T-helper 22 cell (primary cell): ENCODE measurements around the gene CCDC144A.
"Not testable (repeated sequence)": the region's sequence is repeated elsewhere in the genome, so short reads cannot be mapped to it uniquely, and the experiment has no call there.

Experiments
- DNase-seq: peaks from one replicate; pipeline ENCODE4 v3.0.0-alpha.2; 2020; ENCODE audit warnings: low read depth

Gene CCDC144A

DNA sequence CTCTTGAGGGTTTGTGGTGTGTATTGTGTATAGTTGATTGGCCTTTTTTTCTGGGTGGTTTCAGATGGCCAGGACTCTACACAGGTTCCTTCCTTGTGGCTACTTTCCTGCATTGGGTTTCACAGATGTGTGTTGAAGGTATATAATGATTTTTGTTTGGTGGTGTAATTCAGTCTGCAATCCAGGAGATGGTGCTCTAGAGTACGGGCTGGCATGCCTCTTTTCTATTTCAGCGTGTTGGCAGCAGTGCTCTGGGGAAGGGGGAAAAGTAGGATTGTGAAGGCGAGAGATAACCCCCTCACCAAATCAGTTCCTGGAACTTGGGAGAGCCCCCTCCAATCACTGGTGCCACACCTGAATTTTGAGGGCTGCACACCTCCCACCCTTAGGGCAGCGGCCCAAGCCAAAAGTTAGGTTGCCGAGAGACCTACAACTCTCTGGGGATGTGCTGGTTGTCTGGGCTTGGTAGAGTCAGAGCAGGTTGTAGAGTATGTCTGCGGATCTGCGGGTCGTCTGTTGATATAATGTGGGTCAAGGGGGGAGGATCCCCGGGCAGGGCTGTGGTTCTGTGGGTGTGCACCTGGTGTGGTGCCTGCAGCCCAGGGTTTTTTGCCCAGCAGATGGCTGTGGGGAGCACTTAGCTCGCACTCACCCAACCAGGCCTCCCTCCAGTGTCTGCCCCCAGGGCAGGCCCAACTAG lies 61.3 kb downstream of the CCDC144A start:
- not testable (repeated sequence) for DNase-seq

DNA sequence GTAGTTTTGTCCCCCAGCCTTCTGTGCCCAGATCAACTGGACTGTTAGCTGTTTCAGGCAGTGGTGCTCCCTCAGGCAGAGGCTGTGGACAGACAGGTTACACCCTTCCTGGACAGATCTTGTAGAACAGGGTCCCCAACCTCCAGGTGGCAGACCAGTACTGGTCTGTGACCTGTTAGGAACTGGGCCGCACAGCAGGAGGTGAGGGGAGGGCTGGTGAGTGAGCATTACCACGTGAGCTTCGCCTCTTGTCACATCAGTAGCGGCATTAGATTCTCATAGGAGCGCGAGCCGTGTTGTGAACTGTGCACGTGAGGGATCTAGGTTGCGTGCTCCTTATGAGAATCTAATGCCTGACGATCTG lies 61.9 kb downstream of the CCDC144A start:
- not testable (repeated sequence) for DNase-seq

DNA sequence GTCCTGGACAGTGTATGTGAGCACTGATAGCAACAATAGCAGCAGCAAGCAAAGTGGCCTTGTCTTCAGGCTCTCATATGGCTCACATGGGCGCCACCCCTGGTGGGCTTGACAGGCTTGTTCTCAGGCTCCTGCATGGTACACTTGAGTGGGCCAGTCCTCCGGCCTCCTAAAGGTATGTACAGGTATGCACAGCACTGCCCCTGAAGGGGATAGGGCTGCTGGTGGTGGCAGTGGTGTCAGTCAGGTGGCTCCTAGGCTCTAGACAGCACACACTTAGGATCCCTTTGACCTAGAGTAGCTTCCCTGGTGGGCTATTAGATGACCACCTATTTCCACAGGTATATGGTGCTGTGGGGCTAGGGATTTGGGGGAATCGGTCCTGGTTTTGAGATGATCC lies 67.5 kb downstream of the CCDC144A start:
- DNase-seq, result not testable (repeated sequence)

DNA sequence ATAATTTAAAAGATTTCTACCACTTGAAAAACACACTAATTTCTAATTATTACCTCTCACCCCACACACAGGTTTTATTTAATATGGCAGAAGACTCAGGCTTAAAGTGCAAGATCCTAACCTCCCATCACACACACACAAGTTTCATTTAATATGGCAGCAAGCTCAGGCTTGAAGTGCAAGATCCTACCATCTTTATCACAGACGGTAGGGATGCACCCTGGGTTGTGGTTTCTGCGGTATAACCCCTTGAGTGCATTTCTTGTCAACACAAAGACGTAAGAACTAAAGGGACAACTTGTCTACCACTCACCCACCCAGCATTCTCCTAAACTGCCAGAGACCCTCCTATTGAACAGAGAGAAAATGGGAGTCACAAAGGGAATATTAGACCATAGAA lies 68.1 kb downstream of the CCDC144A start:
- not testable (repeated sequence) for DNase-seq

DNA sequence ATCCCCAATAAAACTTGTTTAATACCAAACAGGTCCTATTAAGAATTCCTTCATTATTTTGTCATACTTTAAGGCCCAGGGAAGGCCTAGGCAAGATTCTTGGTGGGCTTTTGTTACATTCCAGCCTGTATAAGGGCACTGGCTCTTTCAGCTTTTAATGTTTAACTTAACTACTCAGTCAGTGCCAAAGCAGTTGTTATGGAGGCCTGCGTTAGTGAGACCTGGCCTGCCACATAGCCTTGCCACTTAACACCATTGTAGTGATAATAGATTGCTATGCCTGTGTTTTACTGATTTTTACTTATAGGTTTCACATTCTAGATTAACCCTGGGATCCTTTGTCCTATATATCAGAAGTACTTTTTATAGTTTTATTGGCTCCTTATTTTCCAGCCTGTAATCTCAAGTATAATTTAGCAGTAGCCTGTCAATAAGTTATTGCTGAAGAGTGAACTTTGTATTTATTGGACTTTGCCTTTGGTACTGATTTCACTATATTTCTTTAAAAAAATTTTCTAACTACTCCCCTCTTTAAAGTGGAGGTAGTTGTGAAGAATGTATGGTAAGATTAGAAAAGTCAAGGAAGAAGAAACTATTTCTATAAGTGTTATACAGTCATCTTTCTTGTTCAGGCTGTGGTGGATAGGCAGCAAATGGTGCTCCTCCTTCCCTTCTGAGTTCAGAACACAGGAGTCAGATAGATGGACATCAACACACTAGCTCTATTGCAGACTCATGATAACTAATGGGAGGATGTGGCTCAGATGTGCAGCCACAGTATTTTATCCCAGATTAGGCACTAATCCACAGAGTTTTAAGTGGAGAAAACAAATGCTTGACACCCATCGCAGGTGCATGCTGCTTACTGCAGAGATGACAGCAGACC lies 78.5 kb downstream of the CCDC144A start:
- not testable (repeated sequence) for DNase-seq

DNA sequence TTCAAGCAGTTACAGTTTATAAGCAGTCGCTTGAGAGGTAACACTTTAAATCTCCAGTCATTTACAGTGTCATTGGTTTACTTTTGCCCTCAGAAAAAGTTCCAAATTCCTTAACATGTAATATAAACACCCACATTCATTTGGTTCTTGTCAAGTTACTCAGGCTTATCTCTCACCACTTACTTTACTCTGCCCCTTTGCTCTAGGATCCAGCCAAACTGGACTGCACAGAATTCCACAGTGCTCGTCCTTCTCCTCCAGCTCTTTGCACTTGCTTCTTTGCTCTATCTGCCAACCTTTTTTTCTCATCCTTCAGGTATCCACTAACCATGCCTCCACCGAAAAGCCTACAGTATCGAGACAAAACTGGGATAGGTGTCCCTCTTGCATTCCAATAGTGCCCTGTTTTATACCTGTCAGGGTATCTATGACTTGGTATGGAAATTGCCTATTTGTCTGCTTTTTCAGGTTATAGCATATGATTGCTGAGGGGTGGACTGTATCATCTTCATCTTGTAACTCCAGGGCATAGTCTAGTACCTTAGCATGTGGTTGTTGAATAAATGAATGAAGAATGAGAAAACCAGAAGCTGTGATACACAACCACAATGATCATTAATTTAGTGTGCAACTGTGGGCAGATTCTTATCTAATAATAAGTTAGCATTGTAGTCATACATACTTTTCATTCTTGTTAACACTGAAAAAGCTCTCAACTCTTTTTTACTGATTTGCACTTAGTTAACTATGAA lies 82.5 kb downstream of the CCDC144A start:
- not testable (repeated sequence) for DNase-seq

DNA sequence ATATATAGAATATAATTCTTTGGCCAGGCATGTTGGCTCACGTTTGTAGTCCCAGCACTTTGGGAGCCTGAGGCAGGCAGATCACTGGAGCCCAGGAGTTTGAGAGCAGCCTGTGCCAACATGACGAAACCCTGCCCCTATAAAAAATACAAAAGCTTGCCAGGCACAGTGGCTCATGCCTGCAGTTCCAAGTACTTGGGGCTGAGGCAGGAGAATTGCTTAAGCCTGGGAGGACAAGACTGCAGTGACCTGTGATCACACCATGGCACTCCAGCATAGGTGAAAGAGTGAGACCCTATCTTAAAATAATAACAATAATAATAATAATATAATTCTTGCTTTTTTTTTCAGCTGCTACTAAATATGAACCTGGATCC lies 83.1 kb downstream of the CCDC144A start:
- DNase-seq, result not testable (repeated sequence)

DNA sequence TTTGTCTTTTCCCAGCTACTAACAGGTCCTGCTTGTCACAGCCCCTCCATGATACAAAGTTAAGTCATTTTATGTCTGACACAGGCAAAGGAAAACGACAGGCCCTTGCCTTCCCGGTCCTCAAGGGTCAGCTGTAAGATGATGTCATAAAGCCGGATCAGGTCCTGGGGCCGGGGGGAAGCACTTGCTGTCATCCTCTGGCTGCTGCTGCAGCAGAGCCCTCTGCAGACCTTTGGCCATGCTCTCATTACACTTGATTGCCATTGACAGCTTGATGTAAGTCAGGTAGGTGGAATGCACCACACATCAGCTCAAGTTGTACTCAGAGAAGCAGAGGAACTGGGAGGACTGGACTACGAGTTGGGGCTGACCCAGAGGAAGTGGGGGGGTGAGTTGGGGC lies 97.8 kb downstream of the CCDC144A start:
- DNase-seq, result not testable (repeated sequence)

DNA sequence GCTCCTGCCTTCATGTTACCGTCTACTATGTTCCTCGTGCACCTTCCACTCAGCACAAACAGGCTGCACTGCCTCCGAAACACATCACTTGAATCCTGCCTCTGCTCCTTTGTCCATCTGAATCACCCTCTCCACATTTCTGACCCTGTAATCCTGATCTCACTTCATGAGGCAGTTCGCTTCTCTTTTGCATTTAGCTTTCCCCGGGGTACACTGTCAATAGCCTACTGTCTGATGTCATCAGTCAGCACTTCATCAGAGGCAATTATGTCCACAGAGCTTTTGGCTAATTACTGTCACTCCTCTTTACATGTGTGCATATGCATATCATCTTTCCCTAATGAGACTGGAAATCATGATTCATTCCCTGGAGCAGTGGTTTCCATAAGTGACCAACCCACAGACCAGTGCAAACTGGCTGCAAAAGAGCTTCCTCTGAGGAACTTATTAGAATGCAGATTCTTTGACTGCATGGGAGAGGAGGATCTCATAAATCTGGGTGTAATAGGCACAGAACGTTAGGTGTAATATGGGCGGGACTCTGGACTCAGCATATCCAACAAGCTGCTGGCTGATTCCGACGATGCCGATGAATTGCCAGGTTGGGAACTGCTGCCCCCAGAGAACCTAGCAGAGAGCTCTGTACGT lies 99.0 kb downstream of the CCDC144A start:
- not testable (repeated sequence) for DNase-seq

DNA sequence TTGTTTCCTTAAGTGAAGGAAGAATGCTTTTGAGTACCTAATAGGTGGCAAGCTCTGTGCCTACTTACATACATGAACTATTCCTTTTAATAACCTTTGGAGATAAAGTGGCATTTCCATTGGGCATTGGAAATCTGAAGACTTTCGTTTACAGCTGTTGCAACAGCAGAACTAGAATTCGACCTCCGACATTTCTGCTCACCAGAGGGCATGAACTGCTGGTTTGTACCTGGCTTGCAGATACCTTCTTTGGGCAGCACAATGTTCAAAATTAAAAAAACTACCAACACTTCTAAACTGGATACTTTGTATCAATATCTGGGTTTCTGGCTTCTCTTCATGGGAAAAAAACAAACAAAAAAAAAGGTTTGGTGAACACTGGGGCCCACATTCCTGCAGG lies 99.6 kb downstream of the CCDC144A start:
- not testable (repeated sequence) for DNase-seq

DNA sequence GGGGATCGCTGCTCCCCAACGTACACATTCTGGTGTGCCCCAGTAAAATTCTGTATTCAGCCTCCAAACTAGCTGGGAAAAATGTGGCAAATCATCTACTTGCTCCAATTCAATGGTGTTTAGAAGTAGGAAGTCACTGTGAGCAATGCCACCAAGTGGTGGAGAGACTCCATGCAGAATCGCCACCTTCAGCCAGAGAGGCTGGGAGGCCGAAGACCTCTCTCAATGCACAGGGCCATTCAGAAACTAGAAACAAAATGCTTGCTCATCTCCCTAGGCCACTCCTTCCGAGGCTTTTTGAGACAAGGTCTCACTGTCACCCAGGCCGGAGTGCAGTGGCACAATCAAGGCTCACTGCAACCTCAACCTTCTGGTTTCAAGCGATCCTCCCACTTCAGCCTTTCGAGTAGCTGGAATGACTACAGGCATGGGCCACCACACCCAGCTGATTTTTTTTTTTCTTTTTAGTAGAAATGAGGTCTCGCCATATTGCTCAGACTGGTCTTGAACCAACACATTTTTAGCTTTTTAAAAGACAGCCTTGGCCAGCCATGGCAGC lies 100.4 kb downstream of the CCDC144A start:
- not testable (repeated sequence) for DNase-seq

DNA sequence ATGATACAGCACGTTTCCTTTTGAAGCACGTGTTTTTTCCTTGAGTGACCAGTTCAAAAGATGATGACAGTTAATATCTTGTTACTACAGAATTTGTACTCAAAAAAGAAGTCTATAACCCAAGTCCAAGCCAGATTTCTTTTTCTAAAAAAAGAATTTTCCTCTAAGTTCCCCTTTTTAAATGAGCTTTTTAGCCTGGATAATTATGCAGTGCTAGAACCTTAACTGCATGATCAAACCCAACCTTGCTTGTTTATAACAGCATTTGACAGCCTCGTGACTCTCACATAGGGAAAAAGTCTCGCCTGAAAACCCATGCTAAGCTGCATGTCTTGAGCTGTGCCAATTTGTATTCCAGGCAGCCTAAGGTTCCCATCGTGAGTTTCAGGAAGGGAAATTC lies 104.2 kb downstream of the CCDC144A start:
- not testable (repeated sequence) for DNase-seq

DNA sequence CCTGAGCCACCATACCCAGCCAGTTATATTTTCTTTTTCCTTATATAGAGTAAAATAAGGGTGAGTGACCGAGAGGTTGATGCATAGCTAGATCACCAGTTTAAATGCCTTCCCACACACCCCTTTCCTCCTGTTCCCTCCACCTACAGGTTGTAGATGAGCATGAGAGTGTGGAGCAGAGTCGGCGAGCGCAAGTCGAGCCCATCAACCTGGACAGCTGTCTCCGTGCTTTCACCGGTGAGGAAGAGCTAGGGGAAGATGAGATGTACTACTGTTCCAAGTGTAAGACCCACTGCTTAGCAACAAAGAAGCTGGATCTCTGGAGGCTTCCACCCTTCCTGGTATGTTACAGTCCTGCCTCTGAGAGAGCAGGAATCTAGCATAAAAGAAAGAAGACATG lies 105.9 kb downstream of the CCDC144A start:
- DNase-seq, result not testable (repeated sequence)

DNA sequence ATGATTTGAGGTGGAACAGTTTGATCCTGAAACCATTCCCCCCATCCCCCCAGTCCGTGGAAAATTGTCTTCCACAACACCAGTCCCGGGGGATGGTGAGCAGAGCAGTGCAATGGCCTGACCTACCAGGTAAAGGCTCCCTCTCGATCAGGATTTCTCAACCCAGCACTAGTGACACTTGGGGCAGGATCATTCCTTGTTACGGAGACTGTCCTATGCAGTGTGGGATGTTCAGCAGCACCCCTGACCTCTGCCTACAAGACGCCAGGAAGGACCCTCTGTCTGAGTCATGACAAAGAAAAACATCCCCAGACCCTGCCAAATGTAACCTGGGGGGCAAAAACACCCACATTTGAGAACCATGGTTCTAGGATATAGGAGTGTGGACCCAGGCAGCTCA lies 114.8 kb downstream of the CCDC144A start:
- not testable (repeated sequence) for DNase-seq

DNA sequence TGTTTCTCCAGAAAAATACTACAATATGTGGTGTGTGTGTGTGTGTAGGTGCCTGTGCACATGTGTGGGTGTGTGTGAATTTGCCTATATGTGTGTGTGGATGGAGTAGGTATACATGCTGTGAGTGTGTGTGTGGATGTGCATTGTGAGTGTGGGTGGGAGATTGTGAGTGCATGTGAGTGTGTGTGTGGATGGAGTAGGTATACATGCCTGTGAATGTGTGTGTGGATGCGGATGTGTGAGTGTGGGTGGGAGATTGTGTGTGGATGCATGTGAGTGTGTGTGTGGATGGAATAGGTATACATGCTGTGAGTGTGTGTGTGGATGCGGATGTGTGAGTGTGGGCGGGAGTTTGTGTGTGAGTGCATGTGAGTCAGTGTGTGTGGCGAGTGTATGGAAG lies 116.6 kb downstream of the CCDC144A start:
- not testable (repeated sequence) for DNase-seq

DNA sequence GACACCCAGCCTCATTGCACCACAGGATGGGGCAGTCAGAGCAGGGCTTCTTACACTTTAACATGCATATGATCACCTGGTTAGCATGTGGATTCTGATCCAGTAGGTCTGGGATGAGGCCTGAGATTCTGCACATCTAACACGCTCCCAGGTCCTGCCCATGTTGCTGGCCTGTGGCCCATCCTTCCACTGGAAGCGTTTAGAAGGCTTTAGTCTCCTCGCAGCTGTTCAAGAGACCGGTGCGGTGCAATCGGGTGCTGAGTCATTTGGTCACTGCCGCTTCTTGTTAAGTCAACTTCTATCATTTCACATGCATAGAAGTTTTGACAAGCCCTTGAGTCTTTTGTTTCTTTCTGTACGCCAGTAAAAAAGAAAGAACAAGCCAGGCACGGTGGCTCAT lies 117.6 kb downstream of the CCDC144A start:
- DNase-seq, result not testable (repeated sequence)

DNA sequence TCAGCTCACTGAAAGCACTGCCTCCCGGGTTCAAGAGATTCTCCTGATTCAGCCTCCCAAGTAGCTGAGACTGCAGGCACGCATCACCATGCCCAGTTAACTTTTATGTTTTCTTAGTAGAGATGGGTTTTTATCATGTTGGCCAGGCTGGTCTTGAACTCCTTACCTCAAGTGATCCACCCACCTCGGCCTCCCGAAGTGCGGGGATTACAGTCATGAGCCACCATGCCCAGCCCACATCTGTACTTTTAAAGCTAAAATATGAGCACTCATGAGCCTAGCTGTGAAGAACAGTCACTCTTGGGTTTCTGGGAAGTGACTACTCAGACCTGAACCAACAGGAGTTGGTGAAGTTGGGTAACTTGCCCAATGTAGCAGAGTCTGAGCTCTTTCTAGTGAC lies 120.2 kb downstream of the CCDC144A start:
- not testable (repeated sequence) for DNase-seq

DNA sequence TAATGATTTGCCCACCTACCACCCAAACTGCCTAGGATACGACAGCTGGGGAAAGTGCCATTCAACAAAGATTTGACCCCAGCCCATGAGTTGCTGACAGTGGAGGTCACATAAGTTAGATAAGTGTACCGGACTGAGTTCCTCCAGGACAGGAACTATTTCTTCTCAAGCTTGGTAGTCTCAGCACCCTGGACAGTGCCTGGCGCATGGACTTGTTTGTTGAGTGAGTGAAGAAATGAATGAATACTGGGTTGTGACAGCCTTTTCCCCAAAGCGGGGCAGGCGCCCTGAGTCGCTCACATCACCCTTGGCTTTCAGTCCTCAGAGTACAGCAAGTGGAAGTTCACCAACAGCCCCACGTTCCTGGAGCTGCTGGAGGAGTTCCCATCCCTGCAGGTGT lies 122.1 kb downstream of the CCDC144A start:
- DNase-seq, result not testable (repeated sequence)

DNA sequence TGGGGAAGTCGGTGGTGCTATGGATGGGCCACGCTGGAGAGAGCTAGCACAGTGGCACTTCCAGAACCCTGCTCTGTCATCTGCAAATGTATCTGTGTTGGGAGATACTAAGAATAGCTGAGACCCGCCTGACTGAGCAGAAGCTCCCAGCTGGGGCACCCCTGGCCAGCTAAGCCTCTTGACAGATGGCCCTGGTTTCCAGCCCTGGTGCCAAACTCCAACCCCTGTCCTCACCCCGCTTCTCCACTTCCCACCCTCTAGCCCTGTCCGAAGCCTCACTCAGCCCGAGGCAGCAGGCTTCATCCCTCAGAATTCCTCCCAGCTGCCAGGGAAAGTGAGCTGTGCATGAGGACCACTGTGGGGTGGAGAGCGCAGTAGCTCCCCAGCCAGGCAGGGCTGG lies 124.4 kb downstream of the CCDC144A start:
- no peak for DNase-seq

DNA sequence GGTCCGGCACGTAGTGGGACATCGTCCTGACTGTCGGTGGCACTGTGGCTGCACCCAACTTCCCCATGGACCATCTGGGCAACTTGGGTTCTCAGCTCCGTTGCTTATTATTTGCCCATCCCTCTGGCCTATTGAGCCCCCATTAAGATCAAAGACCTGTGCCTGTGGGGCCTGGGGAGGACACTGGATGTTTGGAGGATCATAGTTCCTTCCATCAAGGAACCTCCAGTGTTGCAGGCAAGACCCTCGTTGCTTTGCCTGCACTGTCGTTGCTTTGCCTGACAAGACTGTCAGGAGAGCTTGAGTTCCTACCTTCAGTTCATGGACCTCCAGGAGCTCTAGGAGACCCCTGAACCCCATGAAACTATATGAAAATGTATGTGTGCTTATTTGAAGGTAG lies 127.2 kb downstream of the CCDC144A start:
- DNase-seq, result no peak

DNA sequence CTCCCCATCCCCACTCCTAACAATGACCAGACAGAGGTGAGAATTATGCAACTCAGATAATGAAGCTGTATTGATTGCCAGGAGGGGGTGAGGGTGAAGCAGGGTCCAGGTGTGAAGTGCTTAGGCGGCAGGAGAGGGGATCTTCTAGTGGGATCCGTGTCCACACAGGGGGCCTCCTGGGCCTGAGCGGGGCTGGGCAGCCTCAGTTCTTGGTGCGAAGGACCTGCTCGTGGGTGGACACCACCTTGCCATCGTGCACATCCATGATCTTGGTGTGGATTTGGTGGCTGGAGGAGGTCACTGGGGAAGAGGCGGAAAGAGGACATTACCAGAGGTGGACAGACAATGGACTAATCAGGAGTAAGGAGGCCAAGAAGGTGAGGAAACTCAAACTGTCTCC lies 127.9 kb downstream of the CCDC144A start:
- DNase-seq, result not testable (repeated sequence)

DNA sequence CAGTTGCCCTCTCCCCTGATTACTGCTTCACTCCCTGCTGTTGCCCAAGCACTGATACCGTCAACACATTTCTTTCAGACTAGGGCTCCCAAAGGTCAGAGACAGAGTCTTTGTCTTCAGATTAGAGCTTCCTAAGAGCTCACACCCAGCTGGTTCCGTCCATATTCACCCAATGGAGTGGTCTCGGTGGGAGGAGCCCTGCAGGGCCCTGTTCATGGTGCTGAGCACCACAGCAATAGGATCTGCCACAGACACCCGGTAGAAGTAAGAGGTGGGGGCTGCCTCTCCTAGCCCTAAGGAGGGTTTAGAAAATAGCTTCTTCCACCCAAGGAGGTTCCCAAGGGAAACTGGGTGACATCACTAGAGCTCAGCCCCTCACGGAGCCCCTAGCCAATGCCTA lies 128.3 kb downstream of the CCDC144A start:
- no peak for DNase-seq
